ENCODE measurements around the gene ALDH3A2.
A peak's percentile ranks its signal among the peaks of the same experiment; 100 is the strongest.
"Not testable (repeated sequence)": the region's sequence is repeated elsewhere in the genome, so short reads cannot be mapped to it uniquely, and the experiment has no call there.

The ALDH3A2 gene

GRCh38 chr17:19651451-19652238, 3.1 kb downstream of the ALDH3A2 start:
- no peak for DNase-seq

GRCh38 chr17:19652595-19652994, 4.0 kb downstream of the ALDH3A2 start:
- no peak for DNase-seq

GRCh38 chr17:19654342-19654886, 5.9 kb downstream of the ALDH3A2 start:
- DNase-seq, result no peak

GRCh38 chr17:19654896-19655295, 6.3 kb downstream of the ALDH3A2 start:
- DNase-seq, result no peak

GRCh38 chr17:19656336-19656735, 7.8 kb downstream of the ALDH3A2 start:
- no peak for DNase-seq

- DNase-seq, result no peak
Observed at GRCh38 chr17:19656851-19657581, 8.5 kb downstream of the ALDH3A2 start.

GRCh38 chr17:19659366-19660177, 11.0 kb downstream of the ALDH3A2 start:
- DNase-seq, result no peak

GRCh38 chr17:19660219-19660870, 11.8 kb downstream of the ALDH3A2 start:
- DNase-seq, result no peak

GRCh38 chr17:19661121-19661520, 12.6 kb downstream of the ALDH3A2 start:
- DNase-seq, result no peak

- no peak for DNase-seq
Observed at GRCh38 chr17:19663097-19663496, 14.5 kb downstream of the ALDH3A2 start.

- no peak for DNase-seq
Observed at GRCh38 chr17:19664136-19664820, 15.7 kb downstream of the ALDH3A2 start.

GRCh38 chr17:19664821-19665181, 16.2 kb downstream of the ALDH3A2 start:
- DNase-seq, result peak in 1 of 2 experiments; percentile 20

GRCh38 chr17:19669680-19670079, 21.1 kb downstream of the ALDH3A2 start:
- DNase-seq, result not testable (repeated sequence)

- DNase-seq, result no peak
Observed at GRCh38 chr17:19670908-19671307, 22.4 kb downstream of the ALDH3A2 start.

- DNase-seq, result no peak
Observed at GRCh38 chr17:19671433-19671832, 22.9 kb downstream of the ALDH3A2 start.

GRCh38 chr17:19672009-19672750, 23.6 kb downstream of the ALDH3A2 start:
- DNase-seq, result no peak

GRCh38 chr17:19673623-19674022, 25.1 kb downstream of the ALDH3A2 start:
- DNase-seq, result no peak

- no peak for DNase-seq
Observed at GRCh38 chr17:19676896-19677295, 28.3 kb downstream of the ALDH3A2 start.

- no peak for DNase-seq
Observed at GRCh38 chr17:19677736-19678379, 29.3 kb downstream of the ALDH3A2 start.

- DNase-seq, result no peak
Observed at GRCh38 chr17:19678581-19679453, 30.3 kb downstream of the ALDH3A2 start.

Measured in SHP77 (cell line).